Colonic mucosa (tissue), 4 donors: ENCODE measurements around the gene SEMA4F. TPM values are rescaled to one million over a fixed set of nuclear protein-coding genes. Genes with fewer than 3 reads are reported as not detected.
A peak's percentile ranks its signal among the peaks of the same experiment; 100 is the strongest.

Experiments
- DNase-seq: peaks from one replicate; pipeline ENCODE4 v3.0.0-alpha.2; 2020
- H3K27ac ChIP-seq: fragments of 200-600 bp; one replicate; pipeline ENCODE4 v1.8.0; 2021
- H3K27me3 ChIP-seq: fragments of 200-600 bp; one replicate; pipeline ENCODE4 v1.8.0; 2021
- H3K36me3 ChIP-seq: fragments of 200-600 bp; one replicate; pipeline ENCODE4 v1.8.0; 2021
- H3K4me1 ChIP-seq: fragments of 200-600 bp; one replicate; pipeline ENCODE4 v1.8.0; 2021; ENCODE audit warnings: mild to moderate bottlenecking
- H3K4me3 ChIP-seq: fragments of 200-600 bp; one replicate; pipeline ENCODE4 v1.8.0; 2021
- H3K9ac ChIP-seq, 2 donors: one replicate each; pipeline ENCODE4 v1.7.0; 2013; ENCODE audit warnings: control low read depth in 2 of 2, low read depth in 2 of 2, low read length in 2 of 2
- H3K9me3 ChIP-seq: fragments of 200-600 bp; one replicate; pipeline ENCODE4 v1.8.0; 2021
- intact Hi-C: fragments of 100-400 bp; cut with DNase I; formaldehyde crosslinking; loops from one replicate; pipeline ENCODE4 v1.14.1; 2022
- total RNA-seq, 2 donors: library from RNA; stranded (reverse); fragmentation: NEBNext Ultra II Directional in 1 of 2; extraction: Animal tissue kit (Norgen Biotek cat#: 25700) in 1 of 2; gene quantifications; one replicate each; pipeline ENCODE4 v1.2.1, GENCODE V29; 2021
- TF ChIP-seq, protein P1 (sequence below): fragments of 200-600 bp; IDR thresholded peaks from one replicate; pipeline ENCODE4 v1.8.0; 2022; ENCODE audit warnings: antibody characterized with exemption, mild to moderate bottlenecking
- donor health status: healthy.
- donor health status: DM: no; HTN: no; CAD: no.
- donor health status: DM: no; HTN: no; CAD: no.

The SEMA4F gene
- total RNA-seq, 2 donors from 2014 or later, result 4.4 to 5.5 TPM

DNA sequence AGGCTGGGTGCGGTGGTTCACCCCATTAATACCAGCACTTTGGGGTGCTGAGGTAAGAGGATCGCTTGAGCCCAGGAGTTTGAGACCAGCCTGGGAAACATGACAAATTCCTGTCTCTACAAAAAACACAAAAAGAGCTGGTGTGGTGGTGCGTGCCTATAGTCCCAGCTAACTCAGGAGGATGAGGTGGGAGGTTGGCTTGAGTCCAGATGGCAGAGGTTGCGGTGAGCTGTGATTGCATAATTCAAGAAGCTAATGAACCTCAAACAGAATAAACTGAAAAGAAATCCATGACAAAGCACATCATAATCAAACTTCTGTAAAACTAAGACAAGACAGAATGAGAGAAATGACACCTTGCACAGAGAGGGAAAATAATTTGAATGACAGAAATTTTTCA, 54.8 kb downstream of the SEMA4F start:
- no peak overlapping the region for H3K9ac ChIP-seq
- H3K4me3 ChIP-seq, result no peak overlapping the region
- no peaks in the 10 kb centered on the region for H3K9me3 ChIP-seq
- no peaks in the 10 kb centered on the region for H3K27me3 ChIP-seq
- no peaks in the 10 kb centered on the region for H3K36me3 ChIP-seq
- intact Hi-C loops, result no loop called here
- H3K27ac ChIP-seq, result no peak overlapping the region
- H3K4me1 ChIP-seq, result no peaks in the 10 kb centered on the region
- DNase-seq, result no peak
- TF ChIP-seq, protein P1, sequence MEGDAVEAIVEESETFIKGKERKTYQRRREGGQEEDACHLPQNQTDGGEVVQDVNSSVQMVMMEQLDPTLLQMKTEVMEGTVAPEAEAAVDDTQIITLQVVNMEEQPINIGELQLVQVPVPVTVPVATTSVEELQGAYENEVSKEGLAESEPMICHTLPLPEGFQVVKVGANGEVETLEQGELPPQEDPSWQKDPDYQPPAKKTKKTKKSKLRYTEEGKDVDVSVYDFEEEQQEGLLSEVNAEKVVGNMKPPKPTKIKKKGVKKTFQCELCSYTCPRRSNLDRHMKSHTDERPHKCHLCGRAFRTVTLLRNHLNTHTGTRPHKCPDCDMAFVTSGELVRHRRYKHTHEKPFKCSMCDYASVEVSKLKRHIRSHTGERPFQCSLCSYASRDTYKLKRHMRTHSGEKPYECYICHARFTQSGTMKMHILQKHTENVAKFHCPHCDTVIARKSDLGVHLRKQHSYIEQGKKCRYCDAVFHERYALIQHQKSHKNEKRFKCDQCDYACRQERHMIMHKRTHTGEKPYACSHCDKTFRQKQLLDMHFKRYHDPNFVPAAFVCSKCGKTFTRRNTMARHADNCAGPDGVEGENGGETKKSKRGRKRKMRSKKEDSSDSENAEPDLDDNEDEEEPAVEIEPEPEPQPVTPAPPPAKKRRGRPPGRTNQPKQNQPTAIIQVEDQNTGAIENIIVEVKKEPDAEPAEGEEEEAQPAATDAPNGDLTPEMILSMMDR, result no peak

DNA sequence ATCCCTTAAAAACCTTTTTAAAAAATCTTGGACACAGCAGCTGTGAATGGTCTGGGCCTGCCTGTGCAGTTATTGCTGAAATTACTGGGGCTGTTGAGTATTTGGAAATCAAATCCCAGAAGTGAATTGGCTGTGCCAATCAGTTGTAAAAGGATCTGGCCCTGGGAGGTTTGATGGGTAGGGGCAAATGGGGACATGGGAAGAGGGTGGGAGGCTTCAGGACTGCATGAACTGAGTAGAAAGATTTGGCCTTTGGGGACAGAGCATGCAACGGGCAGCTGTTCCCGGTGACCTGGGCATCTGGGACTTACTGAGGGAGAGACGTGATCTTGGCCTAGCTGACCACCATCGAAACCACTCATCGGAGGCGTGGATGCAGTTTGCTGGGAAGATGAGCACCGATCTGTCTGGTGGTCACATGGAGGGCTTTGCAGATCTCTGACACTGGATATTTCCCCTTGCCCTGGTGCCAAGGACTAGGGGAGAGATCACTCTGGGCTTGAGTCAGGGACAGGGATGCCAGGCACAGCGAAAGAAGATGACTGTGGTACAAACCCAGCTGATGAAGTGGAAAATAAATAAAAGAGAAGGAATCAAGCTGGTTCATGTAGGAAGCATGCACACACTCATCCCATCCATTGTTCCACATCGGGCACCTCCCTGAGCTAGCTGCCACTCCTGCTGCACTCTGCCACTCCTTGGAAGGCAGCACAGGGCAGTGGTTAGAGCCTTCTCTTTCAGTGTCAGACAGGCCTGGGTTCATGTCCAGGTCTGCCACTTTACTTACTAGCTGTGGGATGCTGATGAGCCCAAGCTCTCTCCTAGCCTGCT, 58.4 kb downstream of the SEMA4F start:
- H3K36me3 ChIP-seq, result no peaks in the 10 kb centered on the region
- H3K4me1 ChIP-seq, result no peaks in the 10 kb centered on the region
- H3K27ac ChIP-seq, result no peak overlapping the region
- DNase-seq, result no peak
- no peaks in the 10 kb centered on the region for H3K27me3 ChIP-seq
- no peak overlapping the region for H3K9ac ChIP-seq
- no peak overlapping the region for H3K4me3 ChIP-seq
- intact Hi-C loops, result loop anchor here (10.0 kb wide), 1 partner anchor 122 kb away; the partner anchor contains the start of gene HK2
- TF ChIP-seq, protein P1, result no peak
- H3K9me3 ChIP-seq, result no peaks in the 10 kb centered on the region

DNA sequence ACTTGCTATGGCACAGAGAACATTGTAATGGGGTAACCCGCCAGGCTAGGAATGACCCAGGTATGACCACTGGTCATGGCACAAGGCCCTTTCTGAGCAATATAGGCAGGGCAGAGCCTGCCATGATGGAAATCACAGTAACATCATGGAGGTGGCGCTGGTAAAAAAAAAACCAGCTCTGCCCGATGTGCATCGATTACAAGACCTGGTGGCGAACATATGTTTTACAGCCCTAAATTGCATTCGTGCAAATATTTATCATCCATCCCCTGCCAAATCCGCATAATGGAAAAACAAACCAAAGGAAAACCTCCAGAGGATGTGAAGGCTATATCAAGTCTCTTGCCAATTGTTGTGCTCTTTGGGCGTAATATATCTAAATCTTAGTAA, 60.6 kb downstream of the SEMA4F start:
- intact Hi-C loops, result loop anchor here (2.0 to 10.0 kb wide), 2 partner anchors 120 to 162 kb away; partner anchors contain the start of gene HK2
- DNase-seq, result no peak
- Histone ChIP-seq H3K9ac (no peak overlapping the region), H3K4me3 (no peak overlapping the region), H3K9me3 (no peaks in the 10 kb centered on the region), H3K36me3 (no peaks in the 10 kb centered on the region), H3K27ac (peak overlapping the region; percentile 84), H3K27me3 (no peaks in the 10 kb centered on the region), H3K4me1 (no peaks in the 10 kb centered on the region)
- TF ChIP-seq, protein P1, result no peak

DNA sequence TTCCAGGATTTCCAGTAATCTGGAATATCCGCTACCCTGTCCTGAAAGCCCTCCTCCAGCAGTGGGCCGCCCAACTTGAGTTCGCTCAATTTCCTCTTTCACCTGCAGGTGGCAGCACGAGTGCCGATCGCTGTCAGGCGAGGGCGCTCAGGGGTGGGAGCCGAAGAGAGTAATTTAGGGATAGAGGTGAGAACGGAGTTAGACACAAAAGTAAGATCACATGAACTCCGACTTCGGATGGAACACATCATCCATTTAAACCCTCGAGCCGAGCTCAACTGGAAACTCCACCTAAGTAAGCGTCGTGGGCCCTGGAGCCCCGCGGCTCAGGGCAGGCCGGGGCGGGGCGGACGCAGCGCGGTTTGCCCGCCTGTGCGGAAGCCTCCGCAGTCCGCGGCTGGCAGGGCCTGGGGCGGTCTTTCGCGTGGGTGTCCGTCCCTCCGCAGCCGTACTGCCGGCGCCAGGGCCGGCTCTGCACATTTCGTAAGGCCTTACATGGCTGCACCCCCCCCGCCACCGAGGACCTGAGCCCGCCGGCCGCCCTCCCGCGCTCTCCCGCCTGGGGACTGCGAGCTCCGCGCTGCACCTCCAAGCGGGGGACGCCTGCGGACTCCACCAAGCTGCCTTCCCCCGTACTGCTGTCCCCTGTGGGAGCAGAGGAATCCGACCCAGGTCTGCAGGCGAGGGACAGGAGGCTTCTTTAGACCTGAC, 61.2 kb downstream of the SEMA4F start:
- intact Hi-C loops, result loop anchor here (2.0 to 10.0 kb wide), 2 partner anchors 120 to 162 kb away; partner anchors contain the start of gene HK2
- TF ChIP-seq, protein P1, result peak; percentile 90
- Histone ChIP-seq H3K4me1 (no peaks in the 10 kb centered on the region), H3K9me3 (no peaks in the 10 kb centered on the region), H3K27me3 (no peaks in the 10 kb centered on the region), H3K9ac (peak overlapping the region; percentile 71 to 85), H3K27ac (peak overlapping the region; percentile 84), H3K4me3 (peak overlapping the region; percentile 61), H3K36me3 (no peaks in the 10 kb centered on the region)
- peak; percentile 91 for DNase-seq

DNA sequence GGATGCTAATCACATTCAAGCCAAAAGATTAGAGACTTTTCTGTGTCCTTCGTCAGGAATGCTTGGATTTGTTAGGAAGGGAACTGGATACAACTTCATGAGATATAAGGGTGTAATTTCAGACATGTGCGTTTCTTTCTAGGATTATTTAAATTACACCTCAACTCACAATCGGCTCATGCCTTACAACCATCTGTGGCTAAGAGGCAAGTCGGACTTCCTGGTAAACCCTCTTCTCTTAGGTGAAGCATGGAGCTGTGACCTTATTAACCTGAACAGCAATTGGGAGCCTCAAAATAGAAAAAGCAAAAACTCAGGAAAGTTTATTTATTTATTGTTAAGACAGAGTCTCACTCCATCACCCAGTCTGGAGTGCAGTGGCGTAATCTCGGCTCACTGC, 61.8 kb downstream of the SEMA4F start:
- Histone ChIP-seq H3K9me3 (no peaks in the 10 kb centered on the region), H3K27me3 (no peaks in the 10 kb centered on the region), H3K36me3 (no peaks in the 10 kb centered on the region), H3K27ac (peak overlapping the region; percentile 84), H3K9ac (peak overlapping the region; percentile 71 to 85), H3K4me3 (peak overlapping the region; percentile 61), H3K4me1 (no peaks in the 10 kb centered on the region)
- intact Hi-C loops, result loop anchor here (2.0 to 10.0 kb wide), 2 partner anchors 119 to 161 kb away; partner anchors contain the start of gene HK2
- DNase-seq, result no peak
- TF ChIP-seq, protein P1, result no peak
